ENCODE results near the gene OBP2B.

OBP2B gene

DNA sequence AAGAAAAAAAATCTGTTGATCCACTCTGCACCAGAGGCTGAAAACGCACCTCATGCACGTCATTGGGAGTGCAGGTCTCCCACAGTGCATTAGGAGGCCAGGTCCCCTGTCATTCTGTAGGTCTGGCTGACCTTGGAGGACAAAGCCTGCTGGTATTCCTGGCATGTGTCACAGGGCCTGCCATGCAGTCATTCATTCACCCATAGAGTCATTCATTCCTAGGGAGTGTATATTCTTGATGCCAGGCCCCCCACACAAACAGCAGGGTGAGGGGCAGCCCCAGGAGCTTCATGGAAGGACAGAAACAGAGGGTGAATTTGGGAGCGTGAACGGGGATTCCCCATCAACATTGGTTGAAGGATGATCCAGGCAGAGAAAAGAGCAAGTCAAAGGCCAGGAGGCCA is 47.5 kb downstream of the OBP2B start:
- H3K4me3 ChIP-seq (ENCODE audit: low read depth, low read length) = no peak overlapping the region

DNA sequence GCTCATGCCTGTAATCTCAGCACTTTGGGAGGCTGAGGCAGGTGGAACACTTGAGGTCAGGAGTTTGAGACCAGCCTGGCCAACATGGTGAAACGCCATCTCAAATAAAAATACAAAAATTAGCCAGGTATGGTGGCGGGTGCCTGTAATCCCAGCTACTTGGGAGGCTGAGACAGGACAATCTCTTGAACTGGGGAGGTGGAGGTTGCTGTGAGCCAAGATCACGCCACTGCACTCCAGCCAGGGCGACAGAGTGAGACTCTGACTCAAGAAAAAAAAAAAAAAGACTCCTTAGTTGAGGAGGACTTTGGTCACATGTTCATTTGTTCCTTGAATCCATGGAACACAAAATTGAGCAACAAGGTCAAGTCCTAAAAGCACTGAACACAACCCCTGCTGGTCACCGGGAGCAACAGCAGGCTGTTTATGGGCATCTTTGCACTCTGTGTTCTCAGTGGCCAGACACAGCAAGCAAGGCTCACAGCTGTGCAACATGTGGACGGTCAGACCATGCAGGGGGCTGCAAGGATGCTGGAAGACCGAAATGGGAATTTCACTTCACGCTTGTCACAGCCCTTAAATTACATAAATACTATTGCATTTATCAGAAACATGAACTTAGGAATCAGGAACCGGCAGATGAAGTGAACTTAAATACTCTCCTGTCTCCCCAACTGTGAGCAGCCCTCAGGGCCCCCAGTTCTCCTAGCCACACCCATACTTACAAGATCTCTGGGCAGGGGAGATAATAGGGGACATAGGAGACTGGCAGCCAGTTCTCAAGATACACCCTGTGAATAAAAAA is 48.1 kb downstream of the OBP2B start:
- TF ChIP-seq, protein P1, sequence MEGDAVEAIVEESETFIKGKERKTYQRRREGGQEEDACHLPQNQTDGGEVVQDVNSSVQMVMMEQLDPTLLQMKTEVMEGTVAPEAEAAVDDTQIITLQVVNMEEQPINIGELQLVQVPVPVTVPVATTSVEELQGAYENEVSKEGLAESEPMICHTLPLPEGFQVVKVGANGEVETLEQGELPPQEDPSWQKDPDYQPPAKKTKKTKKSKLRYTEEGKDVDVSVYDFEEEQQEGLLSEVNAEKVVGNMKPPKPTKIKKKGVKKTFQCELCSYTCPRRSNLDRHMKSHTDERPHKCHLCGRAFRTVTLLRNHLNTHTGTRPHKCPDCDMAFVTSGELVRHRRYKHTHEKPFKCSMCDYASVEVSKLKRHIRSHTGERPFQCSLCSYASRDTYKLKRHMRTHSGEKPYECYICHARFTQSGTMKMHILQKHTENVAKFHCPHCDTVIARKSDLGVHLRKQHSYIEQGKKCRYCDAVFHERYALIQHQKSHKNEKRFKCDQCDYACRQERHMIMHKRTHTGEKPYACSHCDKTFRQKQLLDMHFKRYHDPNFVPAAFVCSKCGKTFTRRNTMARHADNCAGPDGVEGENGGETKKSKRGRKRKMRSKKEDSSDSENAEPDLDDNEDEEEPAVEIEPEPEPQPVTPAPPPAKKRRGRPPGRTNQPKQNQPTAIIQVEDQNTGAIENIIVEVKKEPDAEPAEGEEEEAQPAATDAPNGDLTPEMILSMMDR (IDR thresholded peaks at IDR 0.05; ENCODE audit: low read depth, low read length) = peak; percentile 94

More for the DNA sequence above, 47.5 kb downstream of the OBP2B start:
- TF ChIP-seq, protein P1 (IDR thresholded peaks at IDR 0.05; ENCODE audit: low read depth, low read length) = no peak

DNA sequence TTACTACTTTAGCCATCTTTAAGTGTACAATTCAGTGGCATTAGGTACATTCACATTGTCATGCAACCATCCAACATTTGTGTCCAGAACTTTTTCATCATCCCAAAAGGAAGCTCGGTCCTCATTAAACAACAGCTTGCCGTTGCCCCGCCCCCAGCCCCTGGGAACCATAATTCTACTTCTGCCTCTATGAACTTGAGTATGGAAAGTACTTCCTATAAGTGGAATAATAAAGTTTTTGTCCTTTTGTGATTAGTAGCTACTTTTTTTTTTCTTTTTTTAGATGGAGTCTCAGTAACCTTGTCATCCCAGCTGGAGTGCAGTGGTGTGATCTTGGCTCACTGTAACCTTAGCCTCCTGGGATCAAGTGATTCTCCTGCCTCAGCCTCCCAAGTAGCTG is 50.4 kb downstream of the OBP2B start:
- no peak overlapping the region for H3K4me3 ChIP-seq (ENCODE audit: low read depth, low read length)
- TF ChIP-seq, protein P1 (IDR thresholded peaks at IDR 0.05; ENCODE audit: low read depth, low read length) = no peak

More for the DNA sequence above, 48.1 kb downstream of the OBP2B start:
- H3K4me3 ChIP-seq (ENCODE audit: low read depth, low read length) = no peak overlapping the region

Measured in WI38 (cell line).